H9 (cell line): ENCODE results near the gene CC2D2B. TPM values are rescaled to one million over a fixed set of nuclear protein-coding genes. Genes with fewer than 3 reads are reported as not detected.

Experiments
- DNase-seq: peaks from one replicate; pipeline ENCODE4 v3.0.0-alpha.2; 2017
- H2AFZ ChIP-seq: one replicate; pipeline ENCODE4 v1.6.1; 2013; ENCODE audit warnings: mild to moderate bottlenecking, low read length, control low read depth, moderate library complexity
- H2AK5ac ChIP-seq: 2 replicates; pipeline ENCODE4 v1.6.1; 2013; ENCODE audit warnings: low read length, control low read depth, mixed read lengths; ENCODE audit not compliant: insufficient read length
- H2BK120ac ChIP-seq: one replicate; pipeline ENCODE4 v1.6.1; 2013; ENCODE audit warnings: low read depth, mild to moderate bottlenecking, low read length, control low read depth, inconsistent platforms; ENCODE audit not compliant: poor library complexity, severe bottlenecking
- H2BK12ac ChIP-seq: 2 replicates; pipeline ENCODE4 v1.6.1; 2013; ENCODE audit warnings: low read length, control low read depth, mixed read lengths, low read depth; ENCODE audit not compliant: insufficient read length
- H2BK15ac ChIP-seq: 2 replicates; pipeline ENCODE4 v1.6.1; 2013; ENCODE audit warnings: low read depth, low read length, control low read depth
- H2BK20ac ChIP-seq: one replicate; pipeline ENCODE4 v1.6.1; 2013; ENCODE audit warnings: low read depth, mild to moderate bottlenecking, low read length, control low read depth, inconsistent platforms; ENCODE audit not compliant: poor library complexity, severe bottlenecking
- H2BK5ac ChIP-seq: 2 replicates; pipeline ENCODE4 v1.6.1; 2013; ENCODE audit warnings: low read length, control low read depth, mixed read lengths; ENCODE audit not compliant: insufficient read length
- H3K14ac ChIP-seq: 2 replicates; pipeline ENCODE4 v1.6.1; 2013; ENCODE audit warnings: low read length, control low read depth; ENCODE audit not compliant: insufficient read depth
- H3K18ac ChIP-seq: 2 replicates; pipeline ENCODE4 v1.6.1; 2013; ENCODE audit warnings: low read depth, mild to moderate bottlenecking, mixed read lengths, low read length, control low read depth; ENCODE audit not compliant: insufficient read length
- H3K23ac ChIP-seq: 2 replicates; pipeline ENCODE4 v1.6.1; 2013; ENCODE audit warnings: low read length, control low read depth, mixed read lengths, low read depth; ENCODE audit not compliant: insufficient read length
- H3K23me2 ChIP-seq: 2 replicates; pipeline ENCODE4 v1.6.1; 2013; ENCODE audit warnings: low read depth, mild to moderate bottlenecking, mixed read lengths, low read length, control low read depth; ENCODE audit not compliant: insufficient read length, poor library complexity, severe bottlenecking
- H3K27ac ChIP-seq: 2 replicates; pipeline ENCODE4 v1.5.1; 2013; ENCODE audit warnings: low read length, control low read depth, mixed read lengths, low read depth; ENCODE audit not compliant: insufficient read length
- H3K27me3 ChIP-seq: 2 replicates; pipeline ENCODE4 v1.6.1; 2013; ENCODE audit warnings: low read length, control low read depth, inconsistent platforms; ENCODE audit not compliant: insufficient read depth
- H3K4ac ChIP-seq: 2 replicates; pipeline ENCODE4 v1.6.1; 2013; ENCODE audit warnings: low read depth, mild to moderate bottlenecking, control low read depth, inconsistent platforms, low read length, moderate library complexity
- H3K4me1 ChIP-seq: 2 replicates; pipeline ENCODE4 v1.6.1; 2013; ENCODE audit warnings: low read length, control low read depth, inconsistent platforms; ENCODE audit not compliant: insufficient read depth
- H3K4me2 ChIP-seq: 2 replicates; pipeline ENCODE4 v1.6.1; 2013; ENCODE audit warnings: low read length, control low read depth, mixed read lengths; ENCODE audit not compliant: insufficient read length, insufficient read depth
- H3K56ac ChIP-seq: 2 replicates; pipeline ENCODE4 v1.6.1; 2013; ENCODE audit warnings: low read depth, mild to moderate bottlenecking, mixed read lengths, low read length, control low read depth; ENCODE audit not compliant: insufficient read length
- H3K79me1 ChIP-seq: 2 replicates; pipeline ENCODE4 v1.6.1; 2013; ENCODE audit warnings: low read depth, mild to moderate bottlenecking, moderate library complexity, low read length, control low read depth, inconsistent platforms; ENCODE audit not compliant: insufficient read depth, poor library complexity, severe bottlenecking
- H3K79me2 ChIP-seq: 2 replicates; pipeline ENCODE4 v1.6.1; 2013; ENCODE audit warnings: low read length, control low read depth, inconsistent platforms; ENCODE audit not compliant: insufficient read depth
- H3K9ac ChIP-seq: 2 replicates; pipeline ENCODE4 v1.6.1; 2013; ENCODE audit warnings: low read length, control low read depth, mixed read lengths; ENCODE audit not compliant: insufficient read length; ENCODE audit errors: extremely low read depth
- H3K9me3 ChIP-seq: one replicate; pipeline ENCODE4 v1.6.1; 2013; ENCODE audit warnings: low read depth, low read length, inconsistent platforms; ENCODE audit not compliant: control insufficient read depth
- H3T11ph ChIP-seq: one replicate; pipeline ENCODE4 v1.6.1; 2013; ENCODE audit warnings: mild to moderate bottlenecking, low read length, control low read depth, inconsistent platforms
- H4K20me1 ChIP-seq: one replicate; pipeline ENCODE4 v1.6.1; 2013; ENCODE audit not compliant: control insufficient read depth, insufficient read length, insufficient read depth
- H4K5ac ChIP-seq: 2 replicates; pipeline ENCODE4 v1.6.1; 2013; ENCODE audit warnings: low read depth, mild to moderate bottlenecking, mixed read lengths, low read length, control low read depth; ENCODE audit not compliant: insufficient read length
- H4K8ac ChIP-seq: replicated peaks from 2 replicates; pipeline ENCODE4 v1.6.1; 2013; ENCODE audit warnings: low read length, control low read depth, mixed read lengths, low read depth; ENCODE audit not compliant: insufficient read length
- H4K91ac ChIP-seq: 2 replicates; pipeline ENCODE4 v1.6.1; 2013; ENCODE audit warnings: low read depth, mild to moderate bottlenecking, moderate library complexity, mixed read lengths, low read length, control low read depth; ENCODE audit not compliant: insufficient read length
- H3K27ac Mint-ChIP-seq, 3 experiments: 2 replicates in 2 of 3; 3 replicates in 1 of 3; pipeline ENCODE4 v1.8.0; 2020 to 2021; ENCODE audit warnings: mixed read lengths in 3 of 3, mild to moderate bottlenecking in 1 of 3, moderate library complexity in 1 of 3
- H3K27me3 Mint-ChIP-seq: 2 replicates; pipeline ENCODE4 v1.8.0; 2021; ENCODE audit warnings: low read depth, mild to moderate bottlenecking, moderate library complexity, mixed read lengths
- H3K36me3 Mint-ChIP-seq, 3 experiments: 2 replicates in 2 of 3; 3 replicates in 1 of 3; pipeline ENCODE4 v1.8.0; 2020 to 2021; ENCODE audit warnings: low read depth in 3 of 3, mixed read lengths in 3 of 3; ENCODE audit not compliant: insufficient read depth in 1 of 3
- H3K4me1 Mint-ChIP-seq, 2 experiments: 2 replicates each; pipeline ENCODE4 v1.8.0; 2020; ENCODE audit warnings: mixed read lengths in 2 of 2
- H3K4me3 Mint-ChIP-seq, 2 experiments: 2 replicates in 1 of 2; 3 replicates in 1 of 2; pipeline ENCODE4 v1.8.0; 2020 to 2021; ENCODE audit warnings: mild to moderate bottlenecking in 2 of 2, mixed read lengths in 2 of 2, moderate library complexity in 1 of 2
- H3K9me3 Mint-ChIP-seq, 2 experiments: 2 replicates in 1 of 2; 3 replicates in 1 of 2; pipeline ENCODE4 v1.8.0; 2020; ENCODE audit warnings: mild to moderate bottlenecking in 2 of 2, mixed read lengths in 2 of 2, moderate library complexity in 1 of 2
- total RNA-seq: library from RNA; stranded (reverse); gene quantifications from 2 replicates; pipeline ENCODE4 v1.2.1, GENCODE V29; 2021
- TF ChIP-seq, protein P1 (sequence below): fragments of 200-600 bp; sonication (generic); conservative IDR thresholded peaks from 3 replicates; pipeline ENCODE4 v1.8.0; 2021; ENCODE audit warnings: antibody characterized with exemption, mild to moderate bottlenecking

Gene CC2D2B
- total RNA-seq, 1 experiment from 2014 or later = 0.72 TPM

DNA sequence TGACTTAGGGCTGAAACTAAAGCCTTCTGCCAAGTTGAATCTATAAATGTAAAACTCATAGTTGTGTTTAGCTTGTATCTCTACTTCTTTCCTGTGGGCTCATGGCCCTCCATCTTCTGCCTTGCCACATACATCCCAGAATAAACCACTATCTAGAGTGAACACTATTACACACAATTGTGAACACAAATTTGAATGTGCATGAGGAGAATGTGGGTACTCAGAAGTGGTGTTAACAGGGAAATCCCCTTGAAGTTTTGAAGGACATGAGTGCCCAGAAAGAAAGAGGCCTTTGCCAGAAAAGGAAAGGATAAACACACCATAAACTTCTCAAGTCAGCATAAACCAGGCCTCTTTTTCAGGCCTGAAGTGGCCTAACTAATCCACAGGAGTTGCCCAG lies 115.4 kb downstream of the CC2D2B start:
- H3K14ac ChIP-seq = no peak overlapping the region
- H4K20me1 ChIP-seq = no peaks in the 10 kb centered on the region
- Mint-ChIP-seq H3K4me1 (no peaks in the 10 kb centered on the region), H3K27ac (no peak overlapping the region), H3K36me3 (0 out of 7 replicates have a peak, but pooled peaks cover 0 to 2% (median 0%) of the 10 kb centered on the region in 3 experiments), H3K4me3 (no peak overlapping the region), H3K9me3 (no peaks in the 10 kb centered on the region), H3K27me3 (peaks cover 5% of the 10 kb centered on the region; the same call in 1 of the 2 replicates)
- H3K9ac ChIP-seq = no peak overlapping the region
- no peak for DNase-seq
- TF ChIP-seq, protein P1, sequence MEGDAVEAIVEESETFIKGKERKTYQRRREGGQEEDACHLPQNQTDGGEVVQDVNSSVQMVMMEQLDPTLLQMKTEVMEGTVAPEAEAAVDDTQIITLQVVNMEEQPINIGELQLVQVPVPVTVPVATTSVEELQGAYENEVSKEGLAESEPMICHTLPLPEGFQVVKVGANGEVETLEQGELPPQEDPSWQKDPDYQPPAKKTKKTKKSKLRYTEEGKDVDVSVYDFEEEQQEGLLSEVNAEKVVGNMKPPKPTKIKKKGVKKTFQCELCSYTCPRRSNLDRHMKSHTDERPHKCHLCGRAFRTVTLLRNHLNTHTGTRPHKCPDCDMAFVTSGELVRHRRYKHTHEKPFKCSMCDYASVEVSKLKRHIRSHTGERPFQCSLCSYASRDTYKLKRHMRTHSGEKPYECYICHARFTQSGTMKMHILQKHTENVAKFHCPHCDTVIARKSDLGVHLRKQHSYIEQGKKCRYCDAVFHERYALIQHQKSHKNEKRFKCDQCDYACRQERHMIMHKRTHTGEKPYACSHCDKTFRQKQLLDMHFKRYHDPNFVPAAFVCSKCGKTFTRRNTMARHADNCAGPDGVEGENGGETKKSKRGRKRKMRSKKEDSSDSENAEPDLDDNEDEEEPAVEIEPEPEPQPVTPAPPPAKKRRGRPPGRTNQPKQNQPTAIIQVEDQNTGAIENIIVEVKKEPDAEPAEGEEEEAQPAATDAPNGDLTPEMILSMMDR = no peak
- no peak overlapping the region for H3K27ac ChIP-seq
- no peak overlapping the region for H2BK120ac ChIP-seq
- no peak overlapping the region for H3K4ac ChIP-seq
- no peaks in the 10 kb centered on the region for H3K4me1 ChIP-seq
- H4K91ac ChIP-seq = no peak overlapping the region
- no peaks in the 10 kb centered on the region for H3K79me1 ChIP-seq
- no peak overlapping the region for H4K5ac ChIP-seq
- H2BK12ac ChIP-seq = no peak overlapping the region
- H3K27me3 ChIP-seq = no peaks in the 10 kb centered on the region
- H3T11ph ChIP-seq = no peak overlapping the region
- H3K79me2 ChIP-seq = no peaks in the 10 kb centered on the region
- no peak overlapping the region for H2BK5ac ChIP-seq
- H2BK20ac ChIP-seq = no peak overlapping the region
- no peak overlapping the region for H4K8ac ChIP-seq
- no peaks in the 10 kb centered on the region for H3K9me3 ChIP-seq
- no peaks in the 10 kb centered on the region for H3K23me2 ChIP-seq
- no peak overlapping the region for H3K23ac ChIP-seq
- no peak overlapping the region for H2BK15ac ChIP-seq
- H3K18ac ChIP-seq = no peak overlapping the region
- no peak overlapping the region for H3K4me2 ChIP-seq
- no peak overlapping the region for H3K56ac ChIP-seq
- no peak overlapping the region for H2AFZ ChIP-seq
- no peak overlapping the region for H2AK5ac ChIP-seq
